HG03432 (cell line): Measurements from ENCODE around the gene SLC48A1.

Experiments
- ATAC-seq: cut with Tn5 transposase; IDR thresholded peaks from one replicate; pipeline ENCODE4 v1.9.1; 2021; ENCODE audit warnings: mild to moderate bottlenecking, moderate library complexity; ENCODE audit not compliant: unreplicated experiment

Gene SLC48A1

DNA sequence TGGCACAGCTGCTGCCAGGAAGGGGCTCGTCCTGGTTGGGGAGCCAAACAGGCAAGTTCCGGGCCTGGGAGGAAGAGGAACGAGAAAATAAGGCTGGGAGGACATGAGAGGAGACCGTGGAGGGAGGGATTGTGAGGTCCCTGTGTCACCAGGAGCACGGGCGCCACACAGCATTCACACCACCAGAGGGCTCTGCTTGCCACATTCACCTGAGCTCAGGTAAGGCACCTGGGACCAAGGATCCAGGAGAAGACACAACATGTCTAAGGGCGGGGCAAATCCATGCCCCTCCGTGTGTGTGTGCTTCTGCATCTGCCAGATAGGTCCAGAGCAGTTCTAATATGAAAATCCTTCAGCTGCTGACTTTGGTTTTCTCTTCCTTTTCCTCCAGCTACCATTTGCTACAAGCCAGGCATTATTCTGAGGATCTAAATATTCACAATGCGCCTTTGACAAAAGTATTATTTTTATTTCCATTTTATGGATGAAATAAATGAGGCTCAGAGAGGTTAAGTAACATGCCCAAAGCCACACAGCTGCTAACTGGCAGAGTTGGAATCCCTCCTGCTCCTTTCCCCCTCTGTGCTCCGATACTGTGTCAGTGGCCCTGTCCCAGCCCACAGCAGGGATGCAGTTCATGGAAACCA, 28.9 kb upstream of the SLC48A1 start:
- ATAC-seq = no peak

DNA sequence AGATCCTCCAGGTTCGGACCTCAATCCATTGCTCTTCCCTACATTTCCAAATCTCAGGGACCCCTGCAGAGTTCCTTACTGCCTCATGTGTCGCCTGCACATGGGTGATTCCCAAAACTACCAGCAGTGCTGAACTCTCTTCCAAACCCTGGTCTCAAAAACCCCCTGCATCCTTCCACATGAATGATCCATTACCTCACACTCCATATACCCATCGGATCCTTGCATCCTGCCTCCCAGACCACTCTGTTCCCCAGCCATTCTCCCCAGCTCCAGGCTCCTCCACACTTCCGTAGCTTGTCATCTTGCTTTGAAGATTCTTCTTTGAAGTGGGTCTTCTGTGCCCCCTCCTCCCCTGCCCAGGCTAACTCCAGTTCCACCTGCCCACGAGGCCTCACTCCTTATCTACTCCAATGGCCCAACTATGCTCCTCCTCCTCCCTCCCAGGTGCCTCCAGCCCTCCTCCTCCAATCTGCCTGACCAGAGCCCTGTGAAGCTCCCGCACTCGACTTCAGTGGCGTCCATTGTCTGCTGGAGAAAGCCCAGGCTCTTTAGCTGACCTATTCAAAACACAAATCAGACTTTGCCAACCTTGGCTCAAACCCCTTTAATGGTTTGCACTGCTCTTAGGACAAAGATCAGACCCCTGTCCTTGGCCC, 28.1 kb upstream of the SLC48A1 start:
- no peak for ATAC-seq

DNA sequence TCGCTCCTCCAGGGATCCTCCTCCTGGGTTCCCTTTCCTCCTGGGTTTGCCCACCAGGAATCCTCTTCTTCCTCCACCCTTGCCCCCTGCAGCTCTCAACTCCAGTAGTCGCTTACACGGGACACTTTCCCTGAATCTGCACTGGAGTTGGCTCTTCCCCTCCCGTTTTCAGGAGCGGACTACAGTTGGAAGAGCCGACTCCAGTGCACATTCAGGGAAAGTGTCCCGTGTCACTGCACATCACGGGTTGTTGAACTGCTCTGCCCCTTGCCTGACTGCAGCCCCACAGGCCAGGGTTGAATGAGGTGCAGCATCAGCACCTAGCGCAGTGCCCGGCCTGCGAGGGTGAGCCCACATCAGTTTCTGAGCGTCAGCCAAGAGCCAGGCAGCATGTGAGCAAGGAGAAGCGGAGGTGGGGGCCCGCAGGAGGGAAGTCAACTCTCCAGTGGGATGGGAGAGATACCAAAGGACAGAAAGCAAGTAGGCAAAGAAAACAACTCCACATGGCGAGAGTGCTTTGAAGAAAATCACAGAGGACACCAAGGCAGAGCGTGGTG, 27.5 kb upstream of the SLC48A1 start:
- no peak for ATAC-seq

DNA sequence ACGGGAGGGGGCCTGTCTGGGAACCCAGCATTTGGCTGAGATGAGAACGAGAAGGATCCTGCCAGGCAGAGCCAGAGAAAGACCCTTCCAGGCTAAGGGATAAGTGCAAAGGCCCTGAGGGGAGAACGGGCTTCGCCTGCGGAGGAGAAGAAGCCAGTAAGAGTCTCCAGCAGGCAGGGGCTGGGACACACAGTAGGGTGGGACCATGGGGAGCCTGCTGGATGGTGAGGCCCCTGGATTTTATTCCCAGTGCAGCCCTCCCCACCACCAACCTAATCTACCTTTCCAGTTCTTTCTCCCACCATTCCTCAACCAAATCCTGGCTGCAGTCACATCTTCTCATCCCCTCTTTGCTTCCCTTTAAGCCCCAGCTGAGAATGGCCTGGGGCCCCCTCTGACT, 27.0 kb upstream of the SLC48A1 start:
- no peak for ATAC-seq

DNA sequence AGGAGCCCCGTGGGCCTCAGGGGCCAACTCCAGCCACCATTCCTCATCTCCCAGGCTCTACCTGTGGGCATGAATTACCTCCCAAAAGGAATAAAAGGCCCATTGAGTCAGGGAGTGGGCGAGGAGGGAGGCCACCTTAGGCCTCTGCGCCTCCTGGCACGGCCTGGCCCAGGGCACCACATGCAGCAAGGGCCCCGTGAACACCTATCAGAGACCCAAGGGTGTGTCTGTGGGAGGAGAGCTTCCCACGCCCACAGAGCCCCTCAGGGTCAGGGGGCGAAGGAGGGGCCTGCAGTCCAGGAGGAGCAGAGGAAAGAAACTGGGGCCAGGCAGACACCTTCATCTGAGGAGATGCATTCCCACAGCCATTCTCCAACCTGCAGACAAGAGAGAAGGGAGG, 26.5 kb upstream of the SLC48A1 start:
- ATAC-seq = no peak

DNA sequence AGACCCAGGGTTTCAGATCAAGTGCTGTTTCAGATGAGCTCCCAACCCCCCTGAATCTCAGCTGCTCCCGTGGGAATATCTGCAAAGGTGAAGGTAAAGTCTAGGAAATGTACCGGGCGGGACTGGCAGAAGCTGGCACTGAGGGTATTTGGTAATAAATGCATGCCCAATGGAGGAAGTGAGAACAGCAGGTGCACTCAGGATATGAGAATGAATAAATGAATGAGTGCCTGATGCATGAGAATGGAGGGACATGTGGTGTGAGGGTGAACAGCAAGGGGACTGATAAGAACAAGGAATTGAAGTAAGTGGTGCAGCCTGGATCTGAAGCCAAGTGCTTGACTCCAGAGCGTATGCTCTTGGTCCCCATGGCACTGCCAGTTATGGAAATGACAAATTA, 25.9 kb upstream of the SLC48A1 start:
- ATAC-seq = no peak

DNA sequence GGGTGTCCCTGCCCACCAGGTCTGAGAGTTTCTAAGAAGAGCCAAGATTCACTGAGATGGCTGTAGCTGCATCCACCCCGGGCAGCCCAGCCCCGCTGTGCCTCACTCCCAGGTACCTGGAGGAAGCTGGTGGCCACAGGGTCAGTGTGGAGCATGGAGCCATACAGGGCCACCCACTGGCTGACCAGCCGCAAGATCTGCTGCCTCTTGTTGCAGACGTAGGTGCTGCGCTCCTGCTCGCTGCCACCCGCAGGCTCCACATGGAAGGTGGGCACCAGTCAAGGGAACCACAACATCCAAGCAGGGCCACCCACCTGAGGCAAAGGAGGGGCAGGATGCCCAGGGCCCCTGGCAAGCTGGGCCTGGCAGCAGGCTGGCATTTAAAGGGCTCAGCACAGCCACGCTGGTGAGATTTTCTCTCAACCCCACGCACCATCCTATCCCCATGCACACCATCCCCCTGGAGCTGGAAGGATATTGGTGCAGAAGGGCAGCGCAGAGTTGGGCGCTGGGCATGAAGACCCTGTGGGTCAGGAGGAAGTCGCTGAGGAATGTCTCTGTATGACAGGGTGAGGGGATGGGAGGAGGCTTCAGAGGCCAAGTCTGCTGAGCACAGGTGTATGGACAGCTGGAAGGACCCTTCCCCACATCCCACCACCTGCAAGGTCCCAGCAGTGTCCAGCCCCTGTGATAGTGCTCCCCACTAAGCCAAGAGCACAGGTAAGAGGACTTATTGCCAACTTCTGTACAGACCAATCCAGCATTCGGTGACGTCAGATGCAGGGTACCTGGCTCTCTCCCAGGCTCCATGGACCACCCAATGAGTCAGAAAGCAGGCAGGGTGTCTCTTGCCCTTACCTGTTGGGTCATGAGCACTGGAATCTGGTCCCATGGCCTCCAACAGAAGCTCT, 25.2 kb upstream of the SLC48A1 start:
- no peak for ATAC-seq

DNA sequence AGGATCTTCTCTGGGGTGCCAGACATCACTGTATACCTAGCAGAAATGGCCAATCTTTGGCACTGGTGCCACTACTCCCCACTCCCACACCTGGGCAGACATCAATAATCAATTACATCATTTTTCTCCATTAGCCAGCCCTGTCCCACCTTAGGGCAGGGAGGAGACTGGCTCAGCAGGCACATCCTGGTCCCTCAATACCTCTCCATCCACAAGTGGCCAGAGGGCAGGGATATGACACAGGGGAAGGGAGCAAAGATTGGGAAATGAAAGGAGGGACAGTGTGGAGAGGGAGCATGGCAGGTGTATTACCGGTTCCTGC, 24.6 kb upstream of the SLC48A1 start:
- no peak for ATAC-seq

DNA sequence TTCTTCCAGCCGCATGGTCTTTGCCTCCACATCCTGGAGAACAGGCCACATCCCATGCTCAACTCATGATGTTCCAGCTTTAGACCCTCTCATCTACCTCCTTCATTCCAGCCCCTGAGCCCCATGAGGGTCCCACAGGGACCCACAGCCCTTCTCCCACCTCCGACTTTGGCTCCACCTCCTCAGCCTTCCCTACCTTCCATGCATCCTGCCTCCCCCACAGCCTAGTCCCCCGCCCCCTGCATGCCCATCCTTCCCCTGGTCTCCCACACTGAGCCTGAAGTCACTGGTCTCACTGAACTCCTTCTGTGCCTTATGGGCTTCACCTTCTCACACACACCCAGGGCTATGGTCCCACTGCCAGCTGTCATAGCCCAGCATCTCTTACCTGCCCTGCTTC, 24.1 kb upstream of the SLC48A1 start:
- ATAC-seq = no peak

DNA sequence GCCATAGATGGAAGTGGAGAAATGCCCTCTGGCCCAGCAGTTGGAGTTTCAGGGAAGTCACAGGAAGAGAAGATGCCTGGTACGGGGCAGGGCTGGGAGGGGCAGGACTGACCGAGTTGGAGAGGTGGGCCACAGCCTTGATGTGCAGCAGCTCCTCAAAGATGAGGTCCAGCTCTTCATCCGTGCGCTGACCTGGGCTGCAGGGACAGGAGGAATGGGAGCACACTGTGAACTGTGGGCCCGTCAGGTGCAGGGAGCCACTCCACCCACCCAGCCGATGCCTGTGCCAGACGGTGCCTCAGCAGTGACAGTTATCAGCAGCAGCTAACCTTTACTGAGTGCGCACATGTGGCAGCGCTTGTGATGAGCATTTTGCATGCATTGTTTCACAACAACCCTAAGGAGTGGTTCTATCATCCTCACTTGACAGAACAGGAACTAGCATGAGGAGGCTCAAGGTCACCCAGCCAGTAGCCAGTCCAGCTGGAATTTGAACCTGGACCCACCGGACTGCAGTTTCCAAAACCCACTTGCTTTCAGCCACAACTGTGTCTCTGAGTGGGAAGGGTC, 22.7 kb upstream of the SLC48A1 start:
- no peak for ATAC-seq

DNA sequence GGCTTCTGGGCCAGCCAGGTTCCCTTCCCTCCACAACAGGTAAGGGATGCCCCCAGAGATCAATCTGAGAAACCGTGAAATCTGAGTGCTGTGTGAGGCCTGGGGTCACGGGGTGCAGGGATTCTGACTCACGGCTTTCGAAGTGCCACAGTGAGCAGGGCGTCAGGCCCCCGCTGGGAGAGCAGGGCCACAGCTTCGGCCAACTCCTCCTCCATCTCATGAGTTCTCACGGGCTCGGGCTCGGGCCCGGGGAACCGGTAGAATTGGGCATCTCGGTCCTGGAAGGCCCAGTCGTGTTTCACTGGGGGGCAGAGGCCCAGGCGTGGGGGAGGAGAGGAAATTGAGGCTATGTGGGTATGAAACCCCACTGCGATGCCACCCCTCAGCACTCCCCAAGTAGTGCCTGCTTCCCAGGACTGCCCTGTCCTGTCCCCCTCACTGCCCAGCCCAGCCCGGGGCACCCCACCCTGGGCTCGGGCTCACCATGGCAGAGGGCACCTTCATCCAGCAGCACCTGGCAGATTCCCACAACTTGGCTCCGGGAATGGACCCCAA, 22.0 kb upstream of the SLC48A1 start:
- ATAC-seq = no peak

DNA sequence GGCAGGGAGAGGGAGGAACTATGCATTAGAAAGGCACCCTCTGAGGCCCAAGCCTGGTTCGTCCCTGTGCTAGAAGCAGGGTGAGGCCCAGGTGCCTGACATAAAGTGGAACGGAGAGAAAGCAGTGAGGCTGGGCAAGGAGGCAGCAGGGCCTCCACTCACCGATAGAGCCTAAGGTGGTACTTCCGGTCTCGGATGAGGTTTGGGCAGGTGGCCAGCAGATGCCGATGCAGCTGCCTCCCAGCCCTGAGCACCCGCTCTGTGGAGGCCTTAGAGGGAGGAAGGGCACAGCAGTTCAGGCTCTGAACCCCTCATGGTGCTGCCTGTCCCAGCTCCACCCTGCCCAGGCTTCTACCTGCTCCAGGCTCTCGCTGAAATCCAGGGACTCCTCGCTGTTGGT, 21.5 kb upstream of the SLC48A1 start:
- ATAC-seq = no peak

DNA sequence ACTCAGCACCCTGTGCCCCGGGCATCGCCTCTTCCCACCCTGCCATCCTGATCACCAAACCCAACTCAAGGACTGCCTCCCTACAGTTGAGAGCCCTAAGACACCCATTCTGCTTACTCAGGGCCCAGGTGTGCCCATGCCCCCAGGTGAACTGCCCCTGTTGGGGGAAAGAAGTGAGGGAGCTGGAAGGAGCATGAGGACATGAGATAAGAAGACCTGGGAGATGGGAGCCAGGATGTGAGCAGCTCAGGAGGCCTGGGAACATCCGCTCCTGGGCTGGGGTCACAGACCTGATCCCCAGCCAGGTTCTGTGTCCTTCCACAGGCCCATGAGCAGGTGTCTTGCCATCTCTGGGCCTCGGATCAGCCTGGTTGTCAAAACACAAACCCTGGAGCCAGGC, 20.9 kb upstream of the SLC48A1 start:
- no peak for ATAC-seq

DNA sequence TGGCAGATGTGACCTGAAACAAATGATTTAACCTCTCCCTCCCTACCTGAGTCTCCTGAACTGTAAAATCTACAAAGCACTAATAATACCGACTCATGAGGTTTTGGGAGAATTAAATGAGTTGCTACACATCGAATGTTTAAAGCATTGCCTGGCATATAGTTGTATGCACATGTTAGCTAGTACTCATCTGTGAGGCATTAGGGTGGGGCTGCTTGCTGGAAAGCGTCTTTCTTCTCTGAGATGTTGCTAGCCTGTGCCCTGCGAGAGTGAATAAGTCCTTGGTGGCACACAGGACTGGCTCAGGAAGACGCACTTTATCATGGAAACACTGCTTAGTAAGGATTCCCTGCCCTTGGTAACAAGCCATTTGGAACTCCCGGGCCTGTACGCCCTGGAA, 20.5 kb upstream of the SLC48A1 start:
- no peak for ATAC-seq

DNA sequence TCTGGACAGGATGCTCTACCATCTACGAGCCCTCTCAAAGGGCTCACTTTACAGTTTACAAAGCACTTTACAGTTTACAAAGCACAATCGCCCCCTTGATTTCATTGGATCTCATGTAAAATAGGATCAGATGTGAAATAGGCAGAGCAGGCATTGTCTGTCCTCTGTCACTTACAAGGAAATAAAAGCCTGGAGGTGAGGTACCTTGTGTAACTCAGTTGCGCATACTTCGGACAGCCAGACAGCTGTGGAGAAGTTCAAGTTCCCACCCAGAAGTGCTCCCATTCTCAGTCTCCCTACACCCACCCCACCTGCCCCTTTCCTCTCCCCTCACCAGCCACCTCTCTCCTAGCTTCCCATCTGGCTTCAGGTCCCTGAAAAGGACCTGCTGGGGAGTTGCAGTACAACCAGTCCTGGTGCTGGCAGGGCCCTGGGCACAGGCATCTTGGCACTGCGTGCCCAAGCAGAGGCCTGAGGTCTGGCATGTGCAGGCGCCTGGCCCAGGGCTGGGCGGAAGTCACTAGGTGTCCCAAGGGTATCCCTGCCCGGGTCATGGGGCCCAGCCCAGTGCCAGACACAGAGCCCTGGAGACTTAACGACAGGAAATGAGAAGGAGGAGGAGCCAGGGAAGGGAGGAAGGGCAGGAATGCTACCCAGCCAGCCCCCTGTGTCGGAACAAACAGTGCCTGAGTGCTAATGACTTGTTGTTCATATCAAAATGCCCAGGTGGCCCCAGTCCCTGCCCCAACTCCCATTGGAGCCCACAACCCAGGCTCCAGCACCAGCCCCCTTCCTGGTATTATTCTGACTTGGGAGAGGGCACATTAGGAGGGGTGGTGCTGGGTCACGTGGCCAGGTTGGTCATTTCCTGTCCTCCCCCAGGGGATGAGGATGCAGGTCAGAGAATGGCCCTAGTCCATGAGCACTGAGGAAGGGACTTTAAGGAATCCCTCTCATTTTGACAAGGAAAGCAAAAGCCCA, 19.7 kb upstream of the SLC48A1 start:
- ATAC-seq = peak; percentile 37

DNA sequence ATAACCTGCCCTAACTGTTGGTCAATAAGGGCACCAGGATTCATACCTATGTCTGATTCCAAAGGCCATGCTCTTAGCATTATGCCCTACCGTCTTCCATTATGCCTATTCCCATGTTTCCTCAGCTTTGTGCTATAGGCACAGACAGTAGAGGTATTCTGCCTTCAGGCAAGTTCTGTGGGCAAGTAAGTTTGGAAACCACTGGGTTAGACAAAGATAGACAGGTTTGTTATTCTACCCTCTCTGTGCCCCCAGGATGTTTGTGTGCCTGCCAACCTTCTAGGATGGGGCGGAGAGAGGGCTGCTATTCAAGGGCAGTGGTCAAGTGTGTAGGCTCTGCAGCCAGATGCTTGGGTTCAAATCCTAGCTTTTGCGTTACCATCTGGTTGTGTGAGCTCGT, 18.9 kb upstream of the SLC48A1 start:
- no peak for ATAC-seq

DNA sequence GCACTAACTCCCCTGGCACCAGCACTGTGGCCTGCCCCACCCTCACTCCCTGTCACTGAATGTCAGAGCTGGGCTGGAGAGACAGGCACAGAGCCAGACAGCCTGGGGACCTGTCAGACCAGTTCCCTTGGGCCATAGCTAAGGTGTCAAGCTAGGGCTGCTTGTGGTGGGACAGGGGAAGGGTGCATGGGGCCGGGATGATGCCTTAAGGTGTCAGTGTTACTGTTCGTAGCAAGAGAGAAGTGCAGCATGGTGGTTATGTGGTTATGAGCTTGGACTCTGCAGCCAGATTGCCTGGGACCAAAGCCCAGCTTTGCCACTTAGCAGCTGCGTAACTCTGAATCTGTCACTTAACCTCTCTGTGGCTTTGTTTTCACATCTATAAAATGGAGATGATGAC, 18.2 kb upstream of the SLC48A1 start:
- ATAC-seq = no peak

DNA sequence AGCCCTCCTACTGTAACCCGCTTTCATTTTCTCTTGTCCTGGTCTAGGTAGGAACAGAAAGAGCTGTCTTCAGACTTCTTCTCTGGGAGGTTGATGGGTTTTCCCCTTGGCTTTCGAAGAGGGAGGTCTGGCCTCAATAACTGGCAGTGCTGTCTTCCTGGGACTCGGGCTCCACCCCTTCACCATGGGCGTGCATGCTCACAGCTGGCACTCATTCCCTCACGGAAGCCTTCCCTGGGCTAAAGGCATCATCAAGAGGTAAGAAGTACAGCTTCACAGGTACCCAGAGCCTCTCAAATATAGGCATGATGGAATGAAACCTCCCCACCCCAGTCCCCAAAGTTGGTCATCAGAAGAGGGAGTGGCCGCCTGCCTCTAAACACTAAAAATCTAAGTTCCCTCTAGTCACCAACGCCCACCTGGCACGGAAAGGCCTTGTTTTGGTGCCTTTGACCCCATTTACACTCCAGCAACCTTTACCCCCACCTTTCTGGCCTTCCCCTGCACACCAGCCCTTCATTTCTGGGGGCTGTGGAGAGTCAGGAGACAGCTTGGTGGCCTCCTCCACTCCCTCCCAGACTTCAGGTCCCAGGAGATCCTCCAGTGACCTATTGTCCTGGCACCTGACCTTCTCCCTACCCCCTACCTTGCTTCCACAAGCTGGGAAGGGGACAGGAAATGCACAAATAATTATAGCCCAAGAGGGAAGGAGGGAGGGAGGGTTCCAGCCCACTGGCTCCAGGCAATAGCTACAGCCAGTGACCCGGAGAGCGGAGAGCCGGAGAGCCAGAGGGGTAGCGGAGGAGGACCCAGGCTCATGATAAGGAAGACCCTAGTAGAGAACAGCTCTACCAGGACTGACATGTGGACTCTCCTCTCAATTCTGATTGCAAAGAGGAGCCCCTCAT, 17.1 kb upstream of the SLC48A1 start:
- peak; percentile 73 for ATAC-seq

DNA sequence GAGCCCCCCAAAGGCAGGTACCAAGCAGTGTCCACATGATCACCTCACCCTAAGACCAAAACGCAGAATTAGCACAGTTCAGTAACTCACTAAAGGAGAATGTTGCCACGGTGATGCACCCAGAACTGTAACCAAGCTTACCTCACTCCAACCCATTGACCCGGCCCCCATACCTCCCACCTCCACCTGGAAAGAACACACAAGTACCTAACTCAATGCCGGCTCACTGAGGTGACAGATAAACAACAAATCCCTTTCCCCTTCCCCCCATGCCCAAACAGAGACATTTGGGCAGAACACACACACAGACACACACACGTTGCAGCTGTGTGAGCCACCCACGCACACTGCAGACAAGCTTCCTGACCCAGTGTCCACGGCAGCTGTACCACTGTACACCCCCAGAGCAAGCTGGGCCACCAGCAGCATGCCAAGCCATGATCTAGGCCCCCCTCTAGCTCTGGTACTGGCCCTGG, 15.6 kb upstream of the SLC48A1 start:
- ATAC-seq = no peak
